Pulmonary artery endothelial cell (primary cell): ENCODE results near the gene ANGPTL5. TPM values are rescaled to one million over a fixed set of nuclear protein-coding genes. Genes with fewer than 3 reads are reported as not detected.
A peak's percentile ranks its signal among the peaks of the same experiment; 100 is the strongest.
"Not testable (repeated sequence)": the region's sequence is repeated elsewhere in the genome, so short reads cannot be mapped to it uniquely, and the experiment has no call there.

ENCODE experiments used
- DNase-seq: peaks from one replicate; pipeline ENCODE4 v3.0.0-alpha.2; 2011; ENCODE audit warnings: low read depth, low spot score
- total RNA-seq: library from RNA; depleted of rRNA; stranded (reverse); fragments of >200 nt; gene quantifications from 2 replicates; pipeline ENCODE4 v1.2.3, GENCODE V29; 2014

ANGPTL5 gene
- total RNA-seq, 1 donor from 2014 or later: not detected

DNA sequence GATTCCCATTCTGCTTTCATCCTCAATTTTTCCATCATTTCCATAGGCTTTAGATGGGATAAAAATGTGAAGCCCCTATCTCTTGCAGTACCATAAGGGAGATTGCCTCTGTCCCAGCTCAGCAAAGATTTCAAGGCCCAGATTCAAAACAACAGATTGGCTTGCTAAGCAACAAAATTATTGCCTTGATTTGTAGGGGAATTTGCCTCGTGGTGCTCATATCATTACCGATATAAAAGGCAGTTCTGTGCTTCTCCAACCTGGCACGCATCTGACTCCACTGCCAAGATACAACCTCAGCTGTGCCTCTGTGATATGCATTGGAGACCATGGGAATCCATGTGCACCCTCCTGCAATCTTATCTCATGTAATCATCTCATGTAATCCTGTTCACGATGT, 26.6 kb downstream of the ANGPTL5 start:
- DNase-seq: no peak

DNA sequence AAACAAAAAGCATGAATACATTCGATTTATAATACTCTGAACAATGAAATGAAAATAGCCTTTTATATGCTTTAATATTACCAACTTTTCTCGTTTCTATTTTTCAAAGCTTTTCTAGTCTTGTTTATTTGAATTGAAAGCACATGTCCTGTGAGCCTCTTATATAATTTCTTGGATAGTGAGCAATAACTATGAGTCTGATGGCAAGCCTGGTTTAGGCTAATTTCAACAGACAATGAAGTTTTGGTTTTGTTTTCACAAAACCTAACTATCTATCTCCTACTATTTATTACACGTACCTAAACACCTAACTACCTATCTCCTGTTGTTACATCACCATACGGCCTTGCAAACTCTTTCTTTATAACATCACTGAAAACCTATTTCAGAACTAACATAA, 30.7 kb downstream of the ANGPTL5 start:
- no peak for DNase-seq

DNA sequence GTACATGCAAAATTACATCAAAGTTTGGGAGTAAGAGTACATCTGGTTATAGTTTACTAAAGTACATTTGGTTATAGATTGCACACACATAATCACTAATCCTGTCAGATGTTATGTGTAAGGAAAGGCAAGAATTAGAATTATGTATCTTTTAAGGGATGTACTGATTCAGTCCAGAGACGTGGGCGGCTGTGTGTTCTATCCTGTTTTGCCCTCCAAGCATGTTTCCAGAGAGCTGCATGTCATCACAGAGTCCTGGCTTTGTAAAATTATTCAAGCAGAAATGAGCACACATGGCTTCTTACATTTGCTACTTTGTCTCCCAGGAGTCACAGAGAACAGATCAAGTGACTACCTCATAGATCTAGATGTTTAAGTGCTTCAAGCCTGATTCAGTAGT, 34.7 kb downstream of the ANGPTL5 start:
- DNase-seq: no peak

DNA sequence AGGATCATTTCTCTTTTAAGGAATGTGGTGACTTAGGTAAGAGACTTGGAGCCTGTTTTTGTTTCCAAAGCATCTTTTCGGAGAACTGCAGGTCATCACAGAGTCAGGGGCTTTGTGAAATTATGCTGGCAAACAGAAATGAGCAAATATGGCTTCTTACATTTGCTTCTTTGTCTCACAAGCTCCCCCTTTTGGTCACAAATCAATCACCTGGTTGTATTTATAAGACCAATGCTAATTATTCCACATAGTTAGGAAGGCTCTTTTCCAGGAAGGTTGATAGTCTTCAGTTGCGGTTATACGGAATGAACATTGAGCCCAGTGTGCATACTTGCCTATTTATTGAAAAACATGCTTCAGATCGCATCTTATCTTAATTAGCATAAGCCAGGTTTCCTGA, 36.1 kb downstream of the ANGPTL5 start:
- peak; percentile 48 for DNase-seq

DNA sequence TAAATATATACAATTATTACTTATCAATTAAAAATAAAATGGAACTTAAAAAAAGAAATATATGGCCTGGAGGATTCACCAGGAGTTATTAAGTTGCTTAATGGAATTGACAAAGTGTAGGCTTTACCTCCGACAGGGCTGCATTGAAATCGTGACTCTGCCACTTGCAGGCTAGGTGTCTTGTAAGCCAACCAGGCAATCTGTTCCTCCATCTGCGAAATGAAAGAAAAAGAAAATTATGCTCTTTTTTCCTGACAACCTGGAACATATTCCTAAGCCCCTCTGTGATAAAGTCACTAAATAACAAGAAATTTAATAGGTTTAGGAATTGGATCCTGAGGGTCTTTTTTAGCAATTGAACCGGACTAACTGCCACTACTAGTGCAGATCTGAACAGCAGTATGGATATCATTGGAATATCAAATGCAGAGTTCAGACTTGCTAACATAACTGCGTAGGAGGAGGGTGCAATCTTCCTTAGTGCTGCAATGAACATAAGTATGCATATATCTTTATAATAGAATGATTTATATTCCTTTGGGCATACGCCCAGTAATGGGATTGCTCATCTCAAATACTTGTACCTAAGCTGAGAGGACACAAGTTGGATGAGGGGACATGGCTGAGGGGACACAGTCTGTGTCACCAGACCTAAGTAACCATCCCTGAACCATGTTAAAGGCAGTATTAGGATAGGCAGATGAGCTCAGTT, 44.0 kb downstream of the ANGPTL5 start:
- DNase-seq: no peak

DNA sequence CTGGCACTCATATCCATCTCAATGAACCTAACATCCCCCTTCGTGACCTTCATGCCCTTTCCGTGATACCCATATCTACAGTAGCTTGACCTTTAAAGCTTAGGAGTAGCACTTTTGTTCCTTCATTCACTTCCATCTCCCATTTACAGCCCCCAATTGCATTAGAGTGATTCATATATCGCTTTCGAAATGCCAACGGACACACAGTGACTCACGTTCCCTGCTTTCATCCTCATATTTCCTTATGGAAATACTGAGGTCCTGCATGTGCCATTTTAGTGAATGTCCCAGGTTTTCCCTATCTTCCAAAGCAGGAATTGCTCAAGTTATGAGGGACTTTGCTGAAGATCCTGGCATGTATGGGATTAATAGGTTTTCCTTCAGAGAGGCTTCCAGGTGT, 45.8 kb downstream of the ANGPTL5 start:
- peak; percentile 7 for DNase-seq

DNA sequence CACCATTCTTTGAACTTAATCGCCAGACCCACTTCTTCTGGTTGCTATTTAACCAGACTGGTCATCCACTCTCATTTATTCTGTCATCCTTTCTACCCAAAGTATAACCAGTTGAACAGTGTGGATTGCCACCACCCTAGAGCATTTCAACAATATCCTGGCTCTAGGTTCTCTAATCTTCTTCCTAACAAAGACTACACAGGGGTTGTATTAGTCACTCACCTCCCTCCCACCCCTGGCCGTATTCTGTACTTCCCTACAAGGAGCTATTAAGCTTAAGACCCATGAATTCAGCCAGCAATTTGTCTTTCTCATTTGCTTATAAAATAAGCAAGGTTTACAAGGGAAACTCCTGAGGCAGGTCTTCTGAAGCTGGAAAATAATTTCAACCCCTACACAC, 48.4 kb downstream of the ANGPTL5 start:
- no peak for DNase-seq

DNA sequence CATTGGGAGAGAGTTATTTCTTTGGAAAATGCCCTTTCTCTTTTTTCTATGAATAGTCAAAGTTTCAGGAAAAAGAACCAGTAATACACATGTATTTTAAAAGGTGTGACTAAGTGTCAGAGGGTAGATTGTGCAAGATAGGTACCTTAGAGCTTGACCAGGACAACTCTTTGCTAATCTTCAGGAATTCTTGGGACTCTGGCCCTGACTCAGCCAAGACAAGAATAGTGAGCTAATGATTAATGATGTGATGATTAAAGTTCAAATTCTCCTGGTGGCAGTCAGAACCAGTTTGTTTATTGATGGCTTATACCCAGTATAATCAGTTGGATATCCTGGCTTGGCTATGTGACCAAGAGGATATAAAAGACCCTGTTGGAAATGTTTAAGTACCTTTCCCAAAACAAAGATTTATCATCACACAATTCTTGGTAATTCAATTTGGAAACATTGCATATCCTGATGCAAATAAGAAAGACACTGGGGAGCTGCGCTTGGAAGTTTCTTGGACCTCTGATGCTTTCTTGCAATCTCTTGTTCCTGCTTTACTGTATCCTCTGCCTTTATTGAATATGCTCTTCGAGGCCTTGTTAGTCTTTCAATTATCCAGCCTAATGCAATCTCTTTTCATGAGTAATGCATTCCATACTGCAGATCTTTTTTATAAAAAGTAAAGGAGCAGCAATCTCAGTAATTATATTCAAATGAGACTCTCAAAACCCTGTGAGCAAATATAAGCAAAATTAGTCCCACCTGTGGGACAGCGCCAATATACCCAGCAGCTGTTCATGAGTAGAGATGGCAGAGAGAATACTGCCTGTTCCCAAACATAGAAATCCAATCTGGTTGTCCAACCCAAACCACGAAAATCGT, 49.5 kb downstream of the ANGPTL5 start:
- no peak for DNase-seq

DNA sequence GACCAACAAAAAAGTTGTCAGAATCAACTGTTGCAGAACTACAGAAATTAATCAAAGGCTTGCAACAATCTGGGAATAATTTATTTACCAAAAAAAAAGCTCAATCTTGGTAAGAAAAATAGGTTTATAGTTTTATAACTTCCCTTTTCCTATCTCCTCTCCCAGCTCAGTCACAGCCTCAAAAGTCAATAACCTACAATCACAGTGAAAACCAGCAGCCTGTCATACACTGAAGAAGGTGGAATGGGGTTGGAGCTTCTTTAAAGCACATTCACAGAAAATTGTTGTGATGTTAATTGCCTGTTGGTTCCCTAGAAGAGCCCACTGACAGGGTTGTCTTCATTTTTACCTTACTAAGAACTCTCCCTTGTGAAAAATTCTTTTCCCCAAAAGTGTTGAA, 52.2 kb downstream of the ANGPTL5 start:
- DNase-seq: no peak

DNA sequence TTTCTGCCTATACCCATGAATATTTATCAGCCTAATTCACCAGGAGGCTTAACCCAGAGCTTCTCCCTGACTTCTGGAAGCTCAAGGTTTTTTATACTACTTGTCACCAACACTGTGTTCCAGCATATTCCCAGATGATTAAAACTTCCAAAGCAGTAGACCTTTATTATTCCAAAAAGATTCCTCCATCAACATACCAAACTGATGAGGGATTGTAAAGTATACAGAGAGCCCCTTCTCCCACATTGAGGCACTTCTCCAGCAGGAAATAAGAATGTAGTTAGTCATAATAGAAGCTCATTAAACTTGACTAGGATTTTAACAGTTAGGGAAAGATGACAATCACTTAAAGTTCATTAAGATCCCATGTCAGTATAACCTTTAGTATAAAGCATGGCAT, 53.0 kb downstream of the ANGPTL5 start:
- DNase-seq: peak; percentile 35

DNA sequence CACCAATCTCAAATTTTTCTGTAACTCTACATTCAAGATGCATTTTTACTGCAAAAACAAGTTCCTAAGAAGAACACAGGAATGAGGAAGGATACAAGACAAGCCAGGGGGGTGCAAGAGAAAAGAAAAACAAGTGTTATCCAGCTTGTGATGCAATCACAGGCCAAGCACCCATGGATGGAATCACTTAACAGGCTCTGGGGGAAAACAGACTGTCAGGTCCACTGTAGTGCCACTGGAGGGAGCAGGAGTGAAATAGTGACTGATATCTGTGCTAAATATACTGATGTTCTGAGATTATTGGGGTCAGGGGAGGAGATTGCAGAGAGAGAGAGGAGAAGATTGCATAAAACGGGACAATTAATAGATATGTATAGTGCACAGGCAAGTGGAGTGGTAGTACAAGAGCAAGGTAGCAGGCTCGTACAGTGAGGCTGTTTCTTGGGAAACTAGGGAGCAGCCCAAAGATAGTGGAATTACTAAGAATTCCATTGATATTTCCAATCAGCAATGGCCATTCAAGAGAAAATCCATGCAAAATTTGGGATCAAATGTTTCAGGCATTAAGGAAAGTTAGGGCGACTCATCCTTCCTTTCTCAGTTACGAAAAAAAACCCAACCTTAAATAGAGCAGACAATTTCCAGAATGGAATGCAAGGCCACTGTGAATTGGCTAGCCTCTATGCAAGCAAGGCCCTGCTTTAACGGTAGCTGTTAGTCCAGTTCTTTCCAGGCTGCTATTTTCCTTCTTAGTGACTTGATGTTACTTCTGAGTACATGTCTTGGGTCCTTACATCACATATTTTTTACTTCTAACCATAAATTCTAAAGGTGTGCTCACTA, 53.7 kb downstream of the ANGPTL5 start:
- peak; percentile 10 for DNase-seq

DNA sequence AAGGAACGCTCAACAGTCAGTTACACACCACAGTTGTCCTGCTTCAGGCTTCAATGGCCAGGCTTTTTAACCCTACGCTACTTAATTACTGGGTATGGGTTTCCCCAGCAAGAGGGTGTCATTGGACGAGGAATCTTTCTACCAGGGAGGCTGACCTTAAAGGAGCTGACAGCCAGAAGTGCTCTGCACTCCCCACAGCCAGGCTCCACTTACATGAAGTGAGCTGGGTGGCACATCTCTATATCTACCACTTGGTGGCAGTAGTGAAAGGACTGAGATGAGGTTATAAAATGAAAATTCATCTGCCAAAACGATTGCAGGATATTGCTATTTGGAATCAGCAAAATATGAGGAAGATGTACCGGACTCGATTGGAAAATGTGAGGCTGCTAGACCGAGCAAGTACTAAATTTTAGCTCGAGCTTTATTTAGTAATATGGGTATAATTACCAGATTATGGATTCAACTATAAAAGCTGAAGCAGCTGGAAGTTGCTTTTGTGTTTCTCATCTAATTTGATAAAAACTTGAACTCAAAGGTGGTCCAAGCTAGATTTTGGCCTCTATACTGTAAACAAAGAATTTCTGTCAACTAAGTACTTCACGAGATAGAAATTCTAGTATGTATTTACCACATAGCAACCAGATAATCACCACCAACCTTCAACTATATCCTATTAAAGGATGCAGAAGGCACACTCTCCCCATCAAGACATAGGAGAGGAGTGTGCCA, 55.5 kb downstream of the ANGPTL5 start:
- peak; percentile 7 for DNase-seq

DNA sequence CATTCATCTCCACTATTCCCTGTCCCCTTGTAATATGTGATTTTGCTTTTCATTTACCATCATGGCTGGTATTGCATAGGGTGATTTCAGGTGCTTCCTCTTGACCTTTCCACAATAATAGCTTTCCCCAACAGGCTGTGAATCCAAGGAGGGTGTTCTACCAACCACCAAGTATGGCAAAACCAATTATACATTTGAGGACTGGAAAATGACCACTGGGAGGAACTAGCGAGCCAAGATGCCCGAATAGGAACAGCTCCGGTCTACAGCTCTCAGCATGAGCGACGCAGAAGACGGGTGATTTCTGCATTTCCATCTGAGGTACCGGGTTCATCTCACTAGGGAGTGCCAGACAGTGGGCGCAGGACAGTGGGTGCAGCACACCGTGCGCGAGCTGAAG, 64.1 kb downstream of the ANGPTL5 start:
- DNase-seq: not testable (repeated sequence)

DNA sequence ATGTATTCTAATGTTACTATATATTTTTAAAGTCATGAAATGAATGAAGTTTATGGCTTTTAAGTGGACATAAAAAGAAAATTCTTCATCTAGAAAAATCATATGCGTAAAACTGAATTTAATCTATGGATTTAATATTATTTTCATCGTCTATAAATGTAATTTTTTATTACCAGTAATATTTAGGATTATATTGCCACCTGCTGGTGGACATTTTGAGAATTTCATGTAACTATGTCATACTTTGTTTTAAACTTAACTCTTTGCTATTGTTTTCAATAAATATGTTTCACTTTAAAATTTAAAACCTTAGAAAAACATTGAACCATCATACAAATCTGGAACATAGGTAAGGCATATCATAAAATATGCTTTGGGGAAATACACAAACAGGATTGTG, 68.1 kb downstream of the ANGPTL5 start:
- no peak for DNase-seq

DNA sequence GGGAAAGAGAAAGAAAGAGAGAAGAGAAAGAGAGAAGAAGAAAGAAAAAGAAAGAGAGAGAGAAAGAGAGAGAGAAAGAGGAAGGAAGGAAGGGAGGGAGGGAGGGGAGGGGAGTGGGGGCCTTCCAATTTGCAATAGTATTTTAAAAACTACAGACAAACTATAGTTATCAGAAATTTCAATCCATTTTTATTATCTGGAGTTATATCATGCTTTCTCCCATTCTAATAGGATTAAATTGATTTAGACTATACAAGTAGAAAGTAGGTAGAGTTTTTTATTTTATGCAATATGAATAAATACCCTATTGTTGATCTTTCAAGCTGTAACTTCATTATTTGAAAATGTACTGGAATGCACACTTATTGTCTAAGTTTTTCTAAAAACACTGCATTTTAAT, 71.7 kb downstream of the ANGPTL5 start:
- no peak for DNase-seq

DNA sequence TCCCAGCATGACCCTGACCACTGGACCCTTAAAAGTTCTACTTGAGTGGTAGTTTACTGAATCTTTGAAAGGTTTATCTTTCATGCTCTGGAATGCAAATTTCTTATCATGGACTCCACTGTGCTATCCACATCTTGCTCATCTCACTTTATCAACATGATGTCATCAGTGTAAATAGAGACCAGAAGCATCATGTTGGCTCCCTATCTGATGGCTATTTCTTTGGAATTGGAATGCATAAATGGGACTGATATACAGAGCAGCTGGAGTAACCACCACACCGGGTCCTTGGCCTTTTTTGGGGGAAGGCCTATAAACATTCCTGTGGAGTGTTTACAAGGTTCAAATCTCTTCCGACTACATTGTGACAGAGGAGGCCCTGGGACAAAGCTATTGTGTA, 75.6 kb downstream of the ANGPTL5 start:
- no peak for DNase-seq

Other genes with a start within 250 kb of the ANGPTL5 start
- 0.81 and 1.3 TPM in 2 replicates for gene CEP126, start 1.5 kb downstream of the ANGPTL5 start, total RNA-seq
- gene CFAP300, start 130.9 kb upstream of the ANGPTL5 start, total RNA-seq: 0.13 TPM in 1 of 2 replicates, not detected in the other
- 25.6 and 32.0 TPM in 2 replicates for gene YAP1, start 193.9 kb upstream of the ANGPTL5 start, total RNA-seq